Endothelial cell (in vitro differentiated cells): Measurements from ENCODE around the gene TBKBP1. TPM values are rescaled to one million over a fixed set of nuclear protein-coding genes. Genes with fewer than 3 reads are reported as not detected.

ENCODE experiments used
- DNase-seq: peaks from one replicate; pipeline ENCODE4 v3.0.0; 2021; ENCODE audit warnings: low spot score
- H3K27ac Mint-ChIP-seq: one replicate; pipeline ENCODE4 v1.8.0; 2021; ENCODE audit warnings: mixed read lengths, inconsistent platforms; ENCODE audit not compliant: unreplicated experiment
- H3K27me3 Mint-ChIP-seq: one replicate; pipeline ENCODE4 v1.8.0; 2021; ENCODE audit warnings: mild to moderate bottlenecking, moderate library complexity, mixed read lengths, inconsistent platforms; ENCODE audit not compliant: unreplicated experiment
- H3K36me3 Mint-ChIP-seq: one replicate; pipeline ENCODE4 v1.8.0; 2021; ENCODE audit warnings: mild to moderate bottlenecking, low read depth, mixed read lengths, inconsistent platforms; ENCODE audit not compliant: unreplicated experiment
- H3K4me1 Mint-ChIP-seq: one replicate; pipeline ENCODE4 v1.8.0; 2021; ENCODE audit warnings: mild to moderate bottlenecking, mixed read lengths, inconsistent platforms; ENCODE audit not compliant: unreplicated experiment
- H3K4me3 Mint-ChIP-seq: one replicate; pipeline ENCODE4 v1.8.0; 2021; ENCODE audit warnings: mild to moderate bottlenecking, mixed read lengths, inconsistent platforms; ENCODE audit not compliant: unreplicated experiment
- H3K9me3 Mint-ChIP-seq: one replicate; pipeline ENCODE4 v1.8.0; 2021; ENCODE audit warnings: mixed read lengths, inconsistent platforms; ENCODE audit not compliant: unreplicated experiment
- CTCF ChIP-seq: fragments of 200-600 bp; sonication (generic); IDR thresholded peaks from one replicate; pipeline ENCODE4 v1.5.0; 2021; ENCODE audit warnings: antibody characterized with exemption; ENCODE audit not compliant: unreplicated experiment
- total RNA-seq: library from RNA; stranded (reverse); fragmentation: NEBNext Ultra II Directional; extraction: Animal tissue kit (Norgen Biotek cat#: 25700); gene quantifications from one replicate; pipeline ENCODE4 v1.2.1, GENCODE V29; 2021; ENCODE audit not compliant: unreplicated experiment

Gene TBKBP1
- total RNA-seq, 1 donor from 2014 or later: 31.4 TPM

GRCh38 chr17:47690121-47690520 lies 3.8 kb upstream of the TBKBP1 start:
- H3K27me3 Mint-ChIP-seq: no peaks in the 10 kb centered on the region
- H3K4me1 Mint-ChIP-seq: peaks cover 32% of the 10 kb centered on the region
- peaks cover 16% of the 10 kb centered on the region for H3K36me3 Mint-ChIP-seq
- no peaks in the 10 kb centered on the region for H3K9me3 Mint-ChIP-seq
- H3K27ac Mint-ChIP-seq: no peak overlapping the region
- no peak for DNase-seq
- H3K4me3 Mint-ChIP-seq: no peak overlapping the region
- TF ChIP-seq CTCF: no peak

- H3K36me3 Mint-ChIP-seq: peaks cover 8% of the 10 kb centered on the region
- TF ChIP-seq CTCF: no peak
- peak overlapping the region; percentile 25 for H3K27ac Mint-ChIP-seq
- no peaks in the 10 kb centered on the region for H3K27me3 Mint-ChIP-seq
- peaks cover 50% of the 10 kb centered on the region for H3K4me1 Mint-ChIP-seq
- DNase-seq: no peak
- peak overlapping the region; percentile 91 for H3K4me3 Mint-ChIP-seq
- H3K9me3 Mint-ChIP-seq: no peaks in the 10 kb centered on the region
These were observed 1.6 kb upstream of the TBKBP1 start for GRCh38 chr17:47692137-47692894.

- Mint-ChIP-seq H3K36me3 (peaks cover 9% of the 10 kb centered on the region), H3K27ac (peak overlapping the region; percentile 57), H3K4me3 (peak overlapping the region; percentile 91), H3K4me1 (peaks cover 52% of the 10 kb centered on the region), H3K27me3 (no peaks in the 10 kb centered on the region), H3K9me3 (no peaks in the 10 kb centered on the region)
- DNase-seq: no peak
- TF ChIP-seq CTCF: no peak
These were observed 848 bp upstream of the TBKBP1 start for GRCh38 chr17:47692895-47693730.

GRCh38 chr17:47694581-47695428 lies 844 bp downstream of the TBKBP1 start:
- Mint-ChIP-seq H3K4me1 (peaks cover 52% of the 10 kb centered on the region), H3K9me3 (no peaks in the 10 kb centered on the region), H3K27me3 (peaks cover 5% of the 10 kb centered on the region), H3K4me3 (peak overlapping the region; percentile 96), H3K27ac (peak overlapping the region; percentile 87), H3K36me3 (peaks cover 17% of the 10 kb centered on the region)
- DNase-seq: peak; percentile 37
- no peak for TF ChIP-seq CTCF
